Measurements from ENCODE around the gene SPART.

The SPART gene

GRCh38 chr13:36293497-36293896, 52.7 kb downstream of the SPART start:
- DNase-seq (ENCODE audit: insufficient read length, low spot score) (no peak), FAIRE-seq (no peak)
- TF ChIP-seq CTCF (IDR thresholded peaks at IDR 0.05; ENCODE audit: insufficient read depth, missing control alignments): no peak

- no peak for TF ChIP-seq CTCF (IDR thresholded peaks at IDR 0.05; ENCODE audit: insufficient read depth, missing control alignments)
- no peak for FAIRE-seq
These were observed 57.3 kb downstream of the SPART start for GRCh38 chr13:36288794-36289391.

GRCh38 chr13:36286006-36286405, 60.2 kb downstream of the SPART start:
- no peak for DNase-seq (ENCODE audit: insufficient read length, low spot score)
- no peak for FAIRE-seq
- TF ChIP-seq CTCF (IDR thresholded peaks at IDR 0.05; ENCODE audit: insufficient read depth, missing control alignments): no peak

More at GRCh38 chr13:36288794-36289391, 57.3 kb downstream of the SPART start:
- DNase-seq (ENCODE audit: insufficient read length, low spot score): no peak

- FAIRE-seq (peak; percentile 77), DNase-seq (ENCODE audit: insufficient read length, low spot score) (no peak)
- peak; percentile 82 for TF ChIP-seq CTCF (IDR thresholded peaks at IDR 0.05; ENCODE audit: insufficient read depth, missing control alignments)
These were observed 63.3 kb downstream of the SPART start for GRCh38 chr13:36282821-36283432.

- TF ChIP-seq CTCF (IDR thresholded peaks at IDR 0.05; ENCODE audit: insufficient read depth, missing control alignments): peak; percentile 60
- no peak for FAIRE-seq
- no peak for DNase-seq (ENCODE audit: insufficient read length, low spot score)
These were observed 70.8 kb downstream of the SPART start for GRCh38 chr13:36275190-36276002.

GRCh38 chr13:36273431-36273830, 72.8 kb downstream of the SPART start:
- FAIRE-seq (no peak), DNase-seq (ENCODE audit: insufficient read length, low spot score) (no peak)
- no peak for TF ChIP-seq CTCF (IDR thresholded peaks at IDR 0.05; ENCODE audit: insufficient read depth, missing control alignments)

Data from D721Med (cell line).